SU-DHL-6 (cell line): Measurements from ENCODE around the gene RAD1.

Experiments used
- H2AFZ ChIP-seq: fragments of 200-600 bp; sonication (generic); 2 replicates; pipeline ENCODE4 v1.6.1; 2014; ENCODE audit warnings: low read depth, mild to moderate bottlenecking, moderate library complexity, mixed read lengths, antibody characterized with exemption, low read length; ENCODE audit not compliant: severe bottlenecking
- H3F3A ChIP-seq: fragments of 200-600 bp; shearing (Covaris generic); 2 replicates; pipeline ENCODE4 v1.6.0; 2016; ENCODE audit warnings: antibody characterized with exemption, mild to moderate bottlenecking; ENCODE audit not compliant: insufficient read depth
- H3K27ac ChIP-seq: fragments of 200-600 bp; sonication (generic); 2 replicates; pipeline ENCODE4 v1.5.1; 2016; ENCODE audit warnings: low read depth, mild to moderate bottlenecking, low read length, moderate library complexity, mixed read lengths
- H3K27me3 ChIP-seq: fragments of 200-600 bp; sonication (generic), shearing (Covaris generic); 2 replicates; pipeline ENCODE4 v1.6.0; 2014; ENCODE audit warnings: mild to moderate bottlenecking, low read length
- H3K36me3 ChIP-seq: fragments of 200-600 bp; sonication (generic); 2 replicates; pipeline ENCODE4 v1.6.1; 2014; ENCODE audit warnings: mild to moderate bottlenecking, low read length, mixed read lengths
- H3K4me2 ChIP-seq: fragments of 300-600, 200-600 bp; shearing (Covaris generic), sonication (generic); 2 replicates; pipeline ENCODE4 v1.6.0; 2014; ENCODE audit warnings: low read length, low read depth, mild to moderate bottlenecking; ENCODE audit not compliant: poor library complexity, severe bottlenecking
- H3K4me3 ChIP-seq: fragments of 200-600 bp; sonication (generic); 2 replicates; pipeline ENCODE4 v1.5.1; 2014; ENCODE audit warnings: antibody characterized with exemption, low read length, mild to moderate bottlenecking, mixed read lengths; ENCODE audit not compliant: insufficient read depth, poor library complexity, severe bottlenecking
- H3K79me2 ChIP-seq: fragments of 200-600 bp; sonication (generic); 2 replicates; pipeline ENCODE4 v1.6.1; 2014; ENCODE audit warnings: mild to moderate bottlenecking, low read length, moderate library complexity; ENCODE audit not compliant: insufficient read depth
- H3K9ac ChIP-seq: fragments of 200-600 bp; sonication (generic); 2 replicates; pipeline ENCODE4 v1.7.0; 2014; ENCODE audit warnings: mild to moderate bottlenecking, low read length
- H3K9me2 ChIP-seq: fragments of 200-600 bp; sonication (generic); replicated peaks from 2 replicates; pipeline ENCODE4 v1.6.1; 2014; ENCODE audit warnings: low read length; ENCODE audit not compliant: insufficient read depth
- H3K9me3 ChIP-seq: fragments of 200-600 bp; sonication (generic); 2 replicates; pipeline ENCODE4 v1.6.1; 2014; ENCODE audit warnings: low read length, mixed read lengths; ENCODE audit not compliant: insufficient read depth
- H4K20me1 ChIP-seq: fragments of 200-600 bp; sonication (generic); 2 replicates; pipeline ENCODE4 v1.6.1; 2014; ENCODE audit warnings: low read depth, mild to moderate bottlenecking, antibody characterized with exemption, low read length, moderate library complexity, mixed read lengths
- CTCF ChIP-seq: fragments of 200-600 bp; sonication (generic); IDR thresholded peaks from one replicate; pipeline ENCODE4 v1.5.1; 2017; ENCODE audit warnings: antibody characterized with exemption, mild to moderate bottlenecking, low read length, moderate library complexity; ENCODE audit not compliant: insufficient read depth, poor library complexity, severe bottlenecking
- EZH2phosphoT487 ChIP-seq: fragments of 200-600 bp; sonication (generic), shearing (Covaris generic); conservative IDR thresholded peaks from 2 replicates; pipeline ENCODE4 v1.6.1; 2018; ENCODE audit warnings: mild to moderate bottlenecking, antibody characterized with exemption, low read length, moderate library complexity, mixed read lengths

Gene RAD1

GRCh38 chr5:34957321-34957720 lies 42.0 kb upstream of the RAD1 start:
- H3K4me2 ChIP-seq, result no peak overlapping the region
- no peaks in the 10 kb centered on the region for H3K79me2 ChIP-seq
- H3K9me2 ChIP-seq, result no peaks in the 10 kb centered on the region
- no peaks in the 10 kb centered on the region for H3K9me3 ChIP-seq
- H3K27me3 ChIP-seq, result no peaks in the 10 kb centered on the region
- no peaks in the 10 kb centered on the region for H4K20me1 ChIP-seq
- H2AFZ ChIP-seq, result no peak overlapping the region
- H3F3A ChIP-seq, result 0 out of 2 replicates have a peak, but pooled peaks cover 4% of the 10 kb centered on the region
- TF ChIP-seq EZH2phosphoT487, result no peak
- no peak for TF ChIP-seq CTCF
- peaks cover 19% of the 10 kb centered on the region for H3K36me3 ChIP-seq
- no peak overlapping the region for H3K4me3 ChIP-seq
- H3K9ac ChIP-seq, result no peak overlapping the region
- H3K27ac ChIP-seq, result no peak overlapping the region

- Histone ChIP-seq H3K9ac (no peak overlapping the region), H3K4me3 (no peak overlapping the region), H3K27ac (no peak overlapping the region), H3K36me3 (peaks cover 36% of the 10 kb centered on the region; the same call in 1 of the 2 replicates), H2AFZ (no peak overlapping the region), H3K4me2 (no peak overlapping the region), H3F3A (no peaks in the 10 kb centered on the region), H3K9me3 (no peaks in the 10 kb centered on the region), H4K20me1 (no peaks in the 10 kb centered on the region), H3K27me3 (no peaks in the 10 kb centered on the region), H3K79me2 (no peaks in the 10 kb centered on the region), H3K9me2 (no peaks in the 10 kb centered on the region)
- TF ChIP-seq EZH2phosphoT487, result no peak
- TF ChIP-seq CTCF, result no peak
Measured at GRCh38 chr5:34944460-34945047, 29.2 kb upstream of the RAD1 start.

GRCh38 chr5:34944044-34944443 lies 28.7 kb upstream of the RAD1 start:
- TF ChIP-seq CTCF, result no peak
- no peak for TF ChIP-seq EZH2phosphoT487
- Histone ChIP-seq H3K4me2 (no peak overlapping the region), H3K9me3 (no peaks in the 10 kb centered on the region), H3K79me2 (no peaks in the 10 kb centered on the region), H3K9ac (no peak overlapping the region), H3K4me3 (no peak overlapping the region), H3K27ac (no peak overlapping the region), H3K36me3 (peaks cover 37% of the 10 kb centered on the region; the same call in 1 of the 2 replicates), H3K9me2 (no peaks in the 10 kb centered on the region), H3K27me3 (no peaks in the 10 kb centered on the region), H3F3A (no peaks in the 10 kb centered on the region), H4K20me1 (no peaks in the 10 kb centered on the region), H2AFZ (no peak overlapping the region)
